Measurements from ENCODE around the gene CALML5.

Gene CALML5

GRCh38 chr10:5465976-5466450 is 33.4 kb downstream of the CALML5 start:
- no peak overlapping the region for H3K4me3 ChIP-seq (ENCODE audit: low read depth, low read length)
- no peak for TF ChIP-seq CTCF (conservative IDR thresholded peaks at IDR 0.05; ENCODE audit: low read depth, low read length)
- DNase-seq (ENCODE audit: low read depth) = no peak

- no peak overlapping the region for H3K4me3 ChIP-seq (ENCODE audit: low read depth, low read length)
- no peak for TF ChIP-seq CTCF (conservative IDR thresholded peaks at IDR 0.05; ENCODE audit: low read depth, low read length)
- DNase-seq (ENCODE audit: low read depth) = no peak
Measured at GRCh38 chr10:5464546-5464945, 34.8 kb downstream of the CALML5 start.

- DNase-seq (ENCODE audit: low read depth) = no peak
- no peak for TF ChIP-seq CTCF (conservative IDR thresholded peaks at IDR 0.05; ENCODE audit: low read depth, low read length)
- H3K4me3 ChIP-seq (ENCODE audit: low read depth, low read length) = no peak overlapping the region
Measured at GRCh38 chr10:5462841-5463293, 36.5 kb downstream of the CALML5 start.

GRCh38 chr10:5461914-5462840 is 37.2 kb downstream of the CALML5 start:
- H3K4me3 ChIP-seq (ENCODE audit: low read depth, low read length) = no peak overlapping the region
- TF ChIP-seq CTCF (conservative IDR thresholded peaks at IDR 0.05; ENCODE audit: low read depth, low read length) = no peak
- peak; percentile 53 for DNase-seq (ENCODE audit: low read depth)

GRCh38 chr10:5461203-5461588 is 38.2 kb downstream of the CALML5 start:
- no peak for TF ChIP-seq CTCF (conservative IDR thresholded peaks at IDR 0.05; ENCODE audit: low read depth, low read length)
- no peak overlapping the region for H3K4me3 ChIP-seq (ENCODE audit: low read depth, low read length)
- no peak for DNase-seq (ENCODE audit: low read depth)

- no peak for TF ChIP-seq CTCF (conservative IDR thresholded peaks at IDR 0.05; ENCODE audit: low read depth, low read length)
- H3K4me3 ChIP-seq (ENCODE audit: low read depth, low read length) = no peak overlapping the region
- DNase-seq (ENCODE audit: low read depth) = no peak
Measured at GRCh38 chr10:5460468-5461202, 38.7 kb downstream of the CALML5 start.
